HS-27A (cell line): ENCODE results near the gene ADAM12.

Experiments used
- DNase-seq: peaks from one replicate; pipeline ENCODE4 v3.0.0-alpha.2; 2012; ENCODE audit warnings: low read depth, missing footprints

The ADAM12 gene

DNA sequence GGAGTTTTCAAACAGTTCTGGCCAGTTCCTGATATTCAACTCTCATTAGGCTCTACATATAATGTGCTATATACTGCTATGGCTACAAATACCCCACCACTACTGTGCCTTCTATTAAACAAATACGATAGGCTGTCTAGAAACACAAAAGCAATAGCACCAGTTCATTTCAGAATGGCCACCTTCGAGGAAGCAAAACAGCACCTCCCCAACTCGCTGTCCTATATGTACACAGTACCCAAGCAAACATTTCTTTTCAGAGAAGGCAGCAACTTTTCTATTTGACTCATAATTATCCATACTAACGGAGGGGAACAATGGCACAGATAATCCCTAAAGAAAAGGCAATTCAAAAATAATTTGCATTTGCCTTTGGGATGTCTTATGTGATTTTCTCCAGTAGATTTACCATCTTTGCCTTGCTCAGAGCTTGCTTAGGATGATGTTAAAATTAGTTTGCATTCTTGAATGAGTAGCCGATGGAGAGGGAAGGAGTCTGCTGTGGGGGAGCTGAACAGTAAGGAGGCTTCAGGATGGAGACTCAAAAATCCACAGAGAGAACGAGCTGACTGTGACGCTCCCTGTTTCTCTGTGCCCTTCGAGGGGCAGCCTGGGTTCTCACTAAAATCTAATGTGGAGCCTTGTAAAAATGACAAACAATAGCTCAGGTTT, 273.3 kb downstream of the ADAM12 start:
- no peak for DNase-seq

DNA sequence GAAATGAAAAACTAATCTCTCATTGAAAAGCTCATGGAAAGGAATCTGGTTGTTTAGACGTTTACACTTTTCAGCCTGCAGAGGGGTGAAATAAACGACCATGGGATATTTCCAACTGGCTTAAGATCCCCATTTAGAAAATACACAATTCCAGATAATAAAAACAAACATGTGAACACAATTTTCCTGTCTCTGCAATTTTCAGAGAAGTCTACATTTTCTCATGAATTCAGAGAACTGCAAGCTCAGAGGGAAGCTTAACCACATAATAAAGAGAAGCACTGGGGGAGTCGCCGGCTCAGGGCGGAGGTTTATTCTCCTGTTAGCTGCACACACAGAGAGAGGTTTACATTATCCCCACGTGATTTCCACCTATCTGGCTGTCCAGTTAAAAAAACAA, 276.8 kb downstream of the ADAM12 start:
- no peak for DNase-seq

DNA sequence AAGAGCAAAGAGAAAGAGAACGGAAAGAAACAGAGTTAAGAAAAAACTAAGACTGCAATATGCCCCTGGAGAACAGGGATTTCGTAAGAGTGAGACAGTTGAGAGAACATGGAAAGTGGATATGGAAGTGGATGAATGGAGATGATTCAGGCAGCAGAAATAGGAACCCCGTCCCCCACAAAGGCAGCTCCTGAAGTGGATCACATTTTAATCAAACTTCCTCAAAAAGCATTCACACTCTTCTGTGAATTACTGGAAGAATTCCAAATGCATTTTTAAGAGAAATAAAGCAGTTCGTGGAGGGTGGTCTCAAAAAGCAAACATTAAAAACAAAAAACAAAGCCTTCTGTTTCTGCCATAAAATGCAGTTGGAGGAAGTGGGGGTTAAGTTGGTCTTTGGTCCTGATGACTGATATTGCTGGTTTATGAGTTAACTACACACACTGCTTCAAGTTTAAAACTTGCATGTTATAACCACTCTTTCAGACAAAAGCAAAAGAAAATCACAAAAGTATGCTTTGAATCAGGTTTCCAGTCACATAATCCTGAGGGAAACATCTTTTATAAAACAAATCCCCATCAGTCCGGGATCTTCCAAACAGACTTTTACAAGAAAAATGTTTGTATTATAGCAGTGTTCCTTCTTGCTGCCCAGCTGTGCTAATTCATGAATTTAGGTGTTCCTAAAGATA, 277.6 kb downstream of the ADAM12 start:
- DNase-seq: no peak

DNA sequence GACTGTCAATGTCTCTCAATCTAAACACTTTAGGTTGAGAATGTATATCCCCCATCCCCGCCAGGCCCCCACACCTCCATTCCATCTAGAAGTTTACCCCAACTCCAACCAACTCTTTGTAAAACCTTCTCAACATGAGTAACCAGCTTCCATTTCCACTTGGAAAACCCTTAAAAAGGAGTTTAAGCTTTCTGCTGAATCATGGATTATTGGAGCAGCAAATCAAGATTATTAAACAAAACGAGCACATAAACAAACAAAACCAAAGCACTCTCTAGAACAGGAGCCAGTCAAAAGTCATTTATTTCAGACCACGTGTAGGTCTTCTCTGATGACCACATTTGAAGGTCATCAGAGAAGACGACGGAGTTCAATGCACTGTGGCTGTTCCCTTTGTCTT, 278.4 kb downstream of the ADAM12 start:
- DNase-seq: no peak

DNA sequence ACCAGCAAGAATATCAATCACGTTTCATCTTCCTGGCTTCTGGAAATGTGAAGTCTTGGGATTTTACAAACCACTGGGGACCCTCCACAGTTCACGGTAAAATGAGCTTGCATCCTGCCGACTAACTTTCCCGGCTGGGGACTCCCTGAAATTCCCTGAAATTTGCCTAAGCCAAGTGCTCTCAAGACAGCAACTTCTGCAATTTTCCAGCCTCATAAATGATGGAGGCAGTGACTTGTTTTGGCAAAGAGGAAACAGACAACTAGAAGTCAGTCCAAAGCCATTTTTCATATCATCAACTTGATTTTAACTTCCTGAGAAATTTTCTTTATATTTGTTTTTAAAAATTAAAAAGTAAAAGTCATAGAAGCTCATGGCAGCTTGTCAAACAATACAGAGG, 279.6 kb downstream of the ADAM12 start:
- DNase-seq: no peak

DNA sequence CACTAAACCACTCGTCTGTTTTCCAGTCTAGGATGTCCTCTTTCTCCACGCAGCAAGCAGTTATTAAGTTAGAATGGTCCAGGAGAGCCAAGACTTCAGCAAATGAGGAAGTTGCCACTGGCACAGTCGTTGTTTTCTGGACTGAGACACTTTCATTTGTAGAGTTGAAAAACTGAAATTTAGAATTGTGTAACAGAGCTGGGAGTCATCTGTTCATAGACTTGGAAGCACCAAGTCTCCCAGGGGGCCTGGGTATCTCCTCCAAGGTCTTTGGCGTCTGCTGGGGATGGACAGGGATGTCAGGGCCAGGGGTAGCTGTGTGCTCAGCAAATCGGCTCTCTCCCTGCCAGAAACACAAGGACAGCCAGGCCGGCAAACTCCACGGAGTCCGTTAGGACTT, 283.5 kb downstream of the ADAM12 start:
- no peak for DNase-seq

DNA sequence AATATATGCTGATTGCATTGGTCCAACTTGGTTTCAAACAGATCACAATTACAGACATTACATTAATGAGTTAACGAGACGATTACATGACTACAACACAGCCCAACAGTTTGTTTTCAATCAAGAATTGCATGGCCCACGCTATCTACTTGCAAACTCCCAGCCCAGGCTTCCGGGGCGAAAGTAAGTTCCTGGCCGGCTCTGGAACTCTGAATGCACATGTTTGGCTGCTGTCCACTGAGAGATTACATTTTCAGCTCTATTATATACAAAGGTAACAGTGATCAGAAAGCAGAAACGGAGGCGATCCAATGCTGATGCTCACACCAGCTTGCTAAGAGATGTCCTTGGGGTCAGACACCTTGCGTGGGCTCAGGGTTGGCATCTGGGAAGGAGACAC, 285.6 kb downstream of the ADAM12 start:
- DNase-seq: no peak

DNA sequence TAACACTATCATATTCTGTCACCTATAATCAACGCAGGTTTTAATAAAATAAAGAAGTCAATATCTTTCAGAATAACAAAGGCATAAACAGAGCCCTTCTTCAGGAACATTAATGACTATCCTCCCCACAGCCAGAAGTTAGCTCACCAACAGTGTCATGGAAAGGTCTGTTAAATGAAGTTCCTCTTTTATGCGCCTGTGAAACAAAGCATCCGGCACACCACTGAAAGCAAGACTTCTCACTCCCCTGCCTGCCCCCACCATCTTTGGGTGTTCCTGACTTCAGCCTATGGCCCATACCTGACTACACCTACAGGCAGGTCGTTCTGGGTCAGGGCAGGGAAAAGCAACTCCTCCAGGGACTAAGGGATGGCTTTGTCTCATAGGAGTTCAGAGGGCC, 286.5 kb downstream of the ADAM12 start:
- no peak for DNase-seq

DNA sequence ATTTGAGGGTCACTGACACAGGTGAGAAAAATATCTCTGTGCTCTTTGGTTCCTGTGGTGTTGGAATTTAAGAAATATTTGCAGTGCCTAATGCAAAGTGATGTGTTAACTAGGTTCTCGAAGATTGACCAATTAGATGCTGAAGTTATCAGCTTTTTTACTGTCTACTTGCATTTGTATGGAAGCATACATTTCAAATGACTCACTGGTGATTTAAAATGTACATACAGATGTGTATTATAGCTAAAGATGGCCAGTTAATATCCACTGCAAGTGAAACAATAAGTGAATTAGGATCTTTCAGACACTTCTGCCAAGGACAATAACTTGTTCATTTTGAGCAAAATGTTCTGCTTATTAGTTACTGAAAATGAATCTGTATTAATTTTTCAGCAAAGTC, 287.0 kb downstream of the ADAM12 start:
- DNase-seq: no peak

DNA sequence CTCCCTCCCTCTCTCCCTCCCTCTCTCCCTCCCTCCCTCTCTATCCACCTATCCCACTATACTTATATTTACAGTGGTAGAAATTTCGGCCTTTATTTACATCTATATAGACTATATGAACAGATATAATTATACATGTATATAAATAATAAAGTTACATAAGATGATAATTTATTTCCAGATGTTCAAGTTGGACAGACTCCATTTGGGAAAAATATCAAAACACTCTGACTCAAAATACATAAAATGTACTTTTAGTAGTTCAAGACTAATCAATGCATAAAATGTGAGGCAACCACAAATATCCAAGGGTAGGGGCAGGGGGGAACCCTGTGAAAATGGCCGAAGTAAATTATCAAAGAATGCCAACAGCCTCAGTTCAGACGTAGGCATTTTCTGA, 288.9 kb downstream of the ADAM12 start:
- no peak for DNase-seq

DNA sequence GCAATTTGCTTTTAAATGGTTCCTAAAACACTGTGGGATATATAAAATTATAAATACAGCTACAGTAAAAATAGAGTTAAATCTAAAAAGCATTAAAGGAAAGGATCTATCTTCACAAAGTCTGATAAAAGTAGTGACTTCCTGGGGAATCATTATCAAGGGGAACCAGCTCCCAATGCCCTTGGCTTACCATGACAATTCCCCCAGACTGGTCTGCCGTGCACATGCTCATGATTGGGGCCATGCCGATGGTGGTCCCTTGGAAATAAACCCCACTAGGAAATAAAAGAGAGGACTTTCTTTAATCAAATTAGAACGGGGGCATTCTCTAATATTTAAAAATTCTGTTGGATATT, 290.1 kb downstream of the ADAM12 start:
- DNase-seq: no peak

DNA sequence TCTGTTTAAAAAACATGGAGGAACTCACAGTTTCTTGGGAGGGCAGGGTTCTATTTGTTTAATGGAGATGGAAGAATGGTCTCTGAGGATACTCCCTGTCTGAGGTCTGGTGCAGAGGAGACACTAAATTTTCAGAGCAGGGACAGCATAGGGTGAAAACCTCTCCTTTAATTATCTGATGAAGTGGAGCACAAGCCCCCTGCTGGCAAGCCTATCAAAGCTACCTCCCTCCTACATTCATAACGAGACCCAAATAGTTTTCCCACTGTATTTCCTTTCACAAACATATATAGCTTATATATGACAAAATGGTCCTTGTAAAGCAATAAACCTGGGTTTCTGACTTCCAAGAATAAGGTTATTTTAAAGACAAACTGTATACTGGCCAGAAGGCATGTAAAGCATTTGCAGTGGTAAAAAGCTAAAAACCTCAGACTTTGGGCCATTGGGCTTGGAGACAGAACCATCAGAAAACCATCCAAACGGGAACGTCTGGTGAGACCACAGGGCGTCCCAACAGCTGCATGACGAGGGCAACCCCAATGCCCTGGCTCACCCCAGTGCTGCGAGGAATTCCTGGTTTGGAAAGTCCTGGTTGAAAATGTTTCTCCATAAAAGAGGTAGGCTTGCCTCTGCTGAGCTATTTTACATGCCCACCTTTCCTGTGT, 290.6 kb downstream of the ADAM12 start:
- DNase-seq: no peak

DNA sequence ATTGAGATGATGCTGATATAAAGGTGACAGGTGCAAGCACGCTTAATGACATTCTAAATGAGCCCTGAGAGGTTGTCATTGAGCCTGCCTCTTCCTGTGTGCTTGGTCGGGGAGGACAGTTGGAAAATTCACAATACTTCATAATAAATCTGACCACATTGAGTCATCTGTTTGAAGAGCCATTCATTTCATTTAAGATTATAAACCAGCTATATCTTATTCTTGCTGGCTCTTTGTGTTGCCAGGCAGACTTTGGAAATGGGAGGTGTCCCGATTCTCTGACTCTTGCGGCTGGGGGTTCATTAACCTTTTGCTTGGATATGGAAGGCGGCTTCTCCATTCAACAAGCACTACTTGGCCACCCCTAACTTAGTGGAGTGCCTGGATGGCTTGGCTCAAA, 293.7 kb downstream of the ADAM12 start:
- no peak for DNase-seq

DNA sequence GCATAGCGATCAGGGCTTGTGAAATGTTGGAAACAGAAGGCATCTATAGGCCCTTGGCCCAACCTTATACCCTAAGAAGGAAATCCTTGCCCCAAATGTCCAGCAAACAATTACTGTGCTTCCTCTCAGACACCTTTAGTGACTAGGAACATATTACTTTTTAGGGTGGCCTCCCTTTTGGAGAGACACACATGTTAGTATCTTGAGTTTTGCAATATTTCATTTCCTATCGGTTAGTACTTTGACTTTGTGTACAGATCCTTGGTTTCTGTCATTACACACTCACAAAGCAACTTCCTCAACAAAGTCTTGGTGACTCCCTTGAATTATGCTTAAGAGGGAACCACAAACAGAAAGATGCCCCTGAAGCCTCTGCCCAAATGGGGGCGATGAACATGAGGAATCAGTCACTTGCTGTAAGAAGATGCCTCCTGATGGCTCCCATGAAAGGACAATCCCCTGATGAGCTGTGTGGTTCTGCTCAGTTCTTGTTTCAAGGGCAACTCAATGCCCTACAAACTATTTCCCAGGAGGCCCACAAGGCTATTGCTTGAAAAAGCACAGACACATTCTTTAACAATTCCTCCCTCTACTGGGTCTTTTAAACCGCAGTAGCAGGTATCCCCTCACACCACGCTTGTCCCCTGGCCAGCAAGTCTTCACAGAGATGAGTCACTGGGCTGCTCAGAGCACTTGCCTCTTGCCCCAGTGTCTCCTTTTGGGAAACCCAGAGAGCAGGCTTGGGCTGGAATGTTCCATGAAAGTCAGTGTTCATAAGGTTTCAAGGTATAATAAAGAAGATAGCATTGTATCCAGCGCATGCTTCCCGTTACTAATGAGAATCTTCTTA, 295.7 kb downstream of the ADAM12 start:
- no peak for DNase-seq

DNA sequence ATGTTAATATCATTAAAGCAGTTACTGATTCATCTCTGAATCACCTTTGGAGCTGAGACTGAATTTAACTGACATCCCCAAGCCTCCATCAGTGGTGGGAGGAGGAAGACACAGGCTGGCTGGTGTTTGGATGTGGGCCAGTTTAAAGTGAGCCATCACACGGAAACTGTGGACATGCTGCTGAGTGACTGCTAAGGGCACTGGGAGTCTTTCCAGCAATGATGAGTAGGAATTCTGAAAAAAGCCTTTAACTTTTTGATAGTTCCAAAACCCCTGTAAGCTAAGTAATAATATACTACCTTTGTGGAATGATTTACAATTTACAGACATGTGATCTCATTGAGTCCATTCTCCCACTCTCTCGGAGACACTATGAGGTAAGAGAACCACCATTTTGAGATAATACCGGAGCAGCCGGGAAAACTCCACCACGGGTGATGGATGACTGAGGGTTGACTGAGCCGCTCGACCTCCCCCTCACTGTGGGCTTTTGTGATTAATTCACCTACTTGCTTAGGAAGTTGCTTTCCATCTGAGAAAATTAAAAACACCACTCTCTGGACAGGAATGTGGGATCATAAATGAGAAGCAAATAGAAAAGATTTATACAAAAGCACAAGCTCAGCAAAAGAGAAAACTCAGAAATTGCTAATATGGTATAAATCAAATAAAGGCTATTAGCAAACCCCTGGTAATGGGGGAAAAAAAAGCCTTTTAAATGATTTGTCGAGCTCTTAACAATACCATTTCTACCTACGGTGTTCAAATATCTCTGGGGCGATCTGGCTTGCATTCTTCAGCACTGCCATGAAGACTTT, 297.2 kb downstream of the ADAM12 start:
- DNase-seq: peak; percentile 72

DNA sequence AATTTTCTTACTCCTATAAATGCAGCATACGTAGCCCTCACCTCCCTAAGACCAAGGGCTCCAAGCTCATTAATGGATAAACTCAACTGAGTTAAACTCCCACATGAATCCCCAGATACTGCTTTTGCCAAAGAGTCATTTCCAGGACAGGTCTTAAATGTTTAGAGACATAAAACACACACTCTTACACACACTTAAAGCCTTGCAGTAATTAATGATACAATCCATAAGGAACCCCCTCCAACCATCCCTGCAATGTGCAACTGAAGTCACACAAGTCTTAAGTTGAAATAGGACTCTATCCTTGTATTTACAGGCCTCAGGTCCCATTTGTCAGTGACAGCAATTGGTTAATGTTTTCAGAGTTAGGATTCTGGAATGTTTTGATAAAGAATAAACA, 297.8 kb downstream of the ADAM12 start:
- no peak for DNase-seq

DNA sequence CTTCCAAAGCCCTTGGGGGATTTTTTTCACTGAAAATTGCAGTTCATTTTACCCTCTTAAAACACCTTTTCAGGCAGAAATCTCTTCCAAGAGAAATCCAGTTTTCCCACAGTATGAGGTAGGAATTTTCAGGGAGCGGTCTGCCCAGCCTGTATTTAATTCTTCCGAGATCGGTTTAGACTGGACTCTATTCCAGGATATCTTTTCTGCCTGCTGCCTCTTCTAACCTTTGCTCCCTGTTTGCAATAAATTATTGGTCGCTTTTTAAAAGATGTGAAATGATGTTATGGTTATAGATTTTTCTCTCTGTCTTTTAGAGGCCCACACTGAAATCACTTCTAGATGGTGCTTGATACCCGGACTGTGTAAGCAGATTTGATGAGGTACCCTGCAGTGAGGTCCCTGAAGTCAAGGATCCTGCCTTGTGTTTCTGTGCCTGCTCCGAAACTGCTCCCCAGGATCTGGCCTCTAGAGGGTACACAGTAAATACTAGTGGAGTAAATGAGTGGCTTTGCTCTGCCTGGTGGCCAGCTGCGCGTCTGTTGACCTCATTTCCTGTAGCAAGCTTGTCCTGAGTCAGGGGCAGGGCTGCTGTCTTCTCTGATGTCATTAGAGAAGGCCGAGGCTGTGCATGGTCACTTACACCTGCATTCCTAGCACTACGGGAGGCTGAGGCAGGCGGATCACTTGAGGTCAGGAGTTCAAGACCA, 300.3 kb downstream of the ADAM12 start:
- no peak for DNase-seq

DNA sequence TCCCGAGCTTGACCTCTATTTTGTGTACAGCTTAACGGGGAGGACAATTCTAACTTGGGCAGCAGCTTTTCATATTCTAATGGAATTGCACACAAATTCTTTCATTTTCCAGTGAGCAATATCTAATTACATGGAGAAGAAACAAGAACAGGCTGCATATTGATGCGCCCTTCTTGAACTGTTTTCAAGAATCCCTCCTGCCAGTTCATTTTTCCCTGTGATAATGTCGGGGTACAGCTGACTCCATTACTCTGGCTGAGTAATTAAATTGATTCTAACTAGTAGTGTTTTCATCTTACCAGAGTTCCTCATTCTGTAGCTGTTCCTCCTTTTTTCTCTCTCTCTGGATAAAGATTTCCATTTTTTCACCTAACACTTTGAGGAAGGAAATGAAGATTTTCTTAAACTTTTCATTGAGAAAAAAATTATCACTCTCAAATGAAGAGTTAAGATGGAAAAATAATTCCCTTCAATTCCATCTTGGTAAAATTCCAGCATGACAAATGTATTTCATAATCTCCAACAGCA, 301.1 kb downstream of the ADAM12 start:
- no peak for DNase-seq

DNA sequence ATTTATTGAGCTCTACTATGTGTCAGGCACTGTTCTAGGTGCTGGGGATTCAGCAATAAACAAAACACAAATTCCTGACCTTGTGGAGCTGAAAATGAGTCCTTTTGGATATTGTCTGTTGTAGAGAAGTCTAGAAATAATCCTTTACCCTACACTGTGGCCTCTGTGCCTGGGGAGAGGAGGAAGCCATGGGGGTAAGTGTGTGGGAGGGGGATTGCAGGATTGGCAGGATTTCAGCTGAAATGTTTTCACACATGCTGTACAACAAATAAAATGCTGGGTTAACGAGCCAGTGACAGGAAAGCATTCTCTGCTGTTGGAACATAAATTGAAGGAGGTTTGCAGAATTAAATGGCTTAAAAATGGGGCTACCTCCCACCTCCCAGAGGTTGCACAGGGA, 302.5 kb downstream of the ADAM12 start:
- DNase-seq: no peak

DNA sequence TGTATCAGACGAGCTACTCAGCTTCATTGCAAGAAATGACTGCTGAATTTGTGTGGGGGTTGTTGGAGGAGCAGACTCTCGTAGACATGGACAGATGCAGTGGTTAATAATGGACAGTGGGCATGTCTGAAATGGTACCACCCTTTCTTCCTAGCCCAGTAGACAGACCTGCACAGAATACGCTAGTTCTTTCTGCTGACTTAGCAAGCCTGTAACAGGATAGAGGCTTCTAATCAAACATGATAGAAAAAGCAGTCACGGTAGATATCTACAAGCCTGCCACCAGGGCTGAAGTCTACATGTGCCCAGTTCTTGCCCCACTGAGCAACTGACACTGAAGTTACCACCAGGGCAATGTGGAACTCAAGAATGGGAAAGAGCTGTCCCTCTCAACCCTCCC, 303.9 kb downstream of the ADAM12 start:
- no peak for DNase-seq

DNA sequence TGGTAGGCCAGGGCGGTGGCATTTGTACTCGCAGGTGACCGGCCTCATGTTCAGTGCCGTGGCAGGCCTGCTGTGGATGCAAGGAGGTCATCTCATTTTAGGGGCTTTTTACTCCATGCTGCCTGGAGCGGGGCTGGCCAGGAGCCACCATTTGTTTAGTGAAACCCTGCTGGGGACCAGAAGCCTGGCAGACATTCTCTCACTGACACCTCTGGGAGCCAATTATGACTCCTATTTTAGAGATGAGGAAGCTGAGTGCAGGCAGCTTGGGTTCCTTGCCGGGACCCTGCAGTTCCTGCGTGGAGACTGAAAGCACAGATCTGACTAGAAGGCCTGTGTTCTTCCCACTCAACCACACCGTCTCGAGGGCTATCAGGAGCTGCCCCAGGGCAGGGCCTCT, 305.3 kb downstream of the ADAM12 start:
- DNase-seq: no peak
